Ovary (tissue), 9 donors: Measurements from ENCODE around the gene HAUS8. TPM values are rescaled to one million over a fixed set of nuclear protein-coding genes. Genes with fewer than 3 reads are reported as not detected.

Experiments
- DNase-seq, 5 donors: peaks; one replicate each; pipeline ENCODE4 v3.0.0-alpha.2; 2019 to 2020
- H3K27ac ChIP-seq, 2 donors: fragments of 200-600 bp; one replicate each; pipeline versions ENCODE4 v1.5.1 to v1.8.0; 2019 to 2022
- H3K27me3 ChIP-seq: fragments of 200-600 bp; one replicate; pipeline ENCODE4 v1.8.0; 2022
- H3K36me3 ChIP-seq: fragments of 200-600 bp; sonication (generic); one replicate; pipeline ENCODE4 v1.5.1; 2019
- H3K4me1 ChIP-seq: one replicate; pipeline ENCODE4 v1.8.1; 2013; ENCODE audit warnings: mild to moderate bottlenecking, moderate library complexity; ENCODE audit not compliant: insufficient read depth
- H3K4me3 ChIP-seq: fragments of 200-600 bp; sonication (generic); one replicate; pipeline ENCODE4 v1.5.1; 2017
- H3K9me3 ChIP-seq, 2 donors: fragments of 200-600 bp in 1 of 2; sonication (generic) in 1 of 2; one replicate each; pipeline versions ENCODE4 v1.5.1 to v1.8.1; 2013 to 2019; ENCODE audit warnings: mild to moderate bottlenecking in 1 of 2, moderate library complexity in 1 of 2
- CTCF ChIP-seq, 3 donors: fragments of 450-650 bp in 2 of 3; fragments of 200-600 bp in 1 of 3; IDR thresholded peaks; one replicate each; pipeline versions ENCODE4 v1.5.1 to v1.8.0; 2016 to 2022; ENCODE audit warnings: antibody characterized with exemption in 3 of 3, mild to moderate bottlenecking in 1 of 3
- EP300 ChIP-seq: sonication (generic); formaldehyde crosslinking; IDR thresholded peaks from one replicate; pipeline ENCODE4 v1.6.1; 2017; ENCODE audit warnings: antibody characterized with exemption
- POLR2A ChIP-seq: fragments of 450-650 bp; IDR thresholded peaks from one replicate; pipeline ENCODE4 v1.6.1; 2017; ENCODE audit warnings: antibody characterized with exemption, mild to moderate bottlenecking, moderate library complexity
- WGBS, 3 donors: extraction: QIAGEN DNeasy Blood & Tissue Kit in 1 of 3; methylation state at CpG; one replicate each; pipeline versions ENCODE4 v1.1.5 to v1.1.7; 2013 to 2017; 5-methylcytosine and 5-hydroxymethylcytosine counted together
- intact Hi-C, 4 donors: fragments of 100-400 bp; cut with DNase I; formaldehyde crosslinking; loops; one replicate each; pipeline versions ENCODE4 v1.11.0 to v1.15.1; 2022 to 2023
- polyA plus RNA-seq, 2 donors: library from polyadenylated mRNA; stranded (reverse); fragments of 200-250 nt in 1 of 2; fragments of 350-450 nt in 1 of 2; fragmentation: Illumina TruSeq in 1 of 2; extraction: RNeasy Lipid Tissue Mini Kit (QIAGEN cat#74804) in 1 of 2; gene quantifications; one replicate each; pipeline ENCODE4 v1.2.3, GENCODE V29; 2013 to 2014
- total RNA-seq, 7 donors: library from RNA; depleted of rRNA in 2 of 7; stranded (reverse); fragments of >200 nt in 2 of 7; fragmentation: NEBNext Ultra II Directional in 3 of 7; extraction: Animal tissue kit (Norgen Biotek cat#: 25700) in 3 of 7; gene quantifications; one replicate each; pipeline versions ENCODE4 v1.1.0 to v1.2.4, GENCODE V29; 2016 to 2023
- donor health status: DM: no; HTN: no; CAD: no; lungs with moderate emphysema.
- donor health status: DM: no; HTN: no; CAD: no.
- donor health status: Bipolar disorder and iron deficiency.
- donor health status: DM: yes; HTN: yes; CAD: no.
- donor health status: DM: no; HTN: no; CAD: no.
- donor health status: DM: yes; HTN: yes; CAD: no.

HAUS8 gene
- total and polyA plus RNA-seq, 9 donors: 4.1 to 7.2 (median 5.5) TPM

GRCh38 chr19:17048885-17049453, 26.3 kb downstream of the HAUS8 start:
- H3K27ac ChIP-seq: no peak overlapping the region

GRCh38 chr19:17045907-17046502, 29.2 kb downstream of the HAUS8 start:
- no peak for DNase-seq
- Histone ChIP-seq H3K27me3 (no peaks in the 10 kb centered on the region), H3K4me3 (no peak overlapping the region), H3K4me1 (peaks cover 7% of the 10 kb centered on the region), H3K27ac (no peak overlapping the region), H3K36me3 (no peaks in the 10 kb centered on the region), H3K9me3 (no peaks in the 10 kb centered on the region)
- intact Hi-C loops: no loop called here
- no peak for TF ChIP-seq EP300
- no peak for TF ChIP-seq CTCF (IDR thresholded peaks at IDR 0.05)
- no peak for TF ChIP-seq POLR2A
- 67 to 87% (median 73%) methylated on average over 5 of the region's 5 CpGs for WGBS, 3 donors

More at GRCh38 chr19:17048885-17049453, 26.3 kb downstream of the HAUS8 start:
- no peak for DNase-seq
- H3K9me3 ChIP-seq: no peaks in the 10 kb centered on the region
- intact Hi-C loops: no loop called here
- WGBS, 3 donors: 84 to 90% (median 86%) methylated on average over 16 of the region's 16 CpGs
- no peaks in the 10 kb centered on the region for H3K27me3 ChIP-seq
- no peak overlapping the region for H3K4me3 ChIP-seq
- no peaks in the 10 kb centered on the region for H3K4me1 ChIP-seq
- no peak for TF ChIP-seq CTCF (IDR thresholded peaks at IDR 0.05)
- no peak for TF ChIP-seq EP300
- no peak for TF ChIP-seq POLR2A
- no peaks in the 10 kb centered on the region for H3K36me3 ChIP-seq

GRCh38 chr19:17043744-17044143, 31.5 kb downstream of the HAUS8 start:
- H3K4me3 ChIP-seq: no peak overlapping the region
- H3K4me1 ChIP-seq: peaks cover 7% of the 10 kb centered on the region
- DNase-seq: no peak
- 61 to 67% (median 62%) methylated on average over 7 of the region's 7 CpGs for WGBS, 3 donors
- intact Hi-C loops: no loop called here
- no peaks in the 10 kb centered on the region for H3K27me3 ChIP-seq
- H3K27ac ChIP-seq: no peak overlapping the region
- no peak for TF ChIP-seq POLR2A
- no peak for TF ChIP-seq CTCF (IDR thresholded peaks at IDR 0.05)
- TF ChIP-seq EP300: no peak
- H3K9me3 ChIP-seq: no peaks in the 10 kb centered on the region
- no peaks in the 10 kb centered on the region for H3K36me3 ChIP-seq

- H3K27ac ChIP-seq: no peak overlapping the region
- peaks cover 7% of the 10 kb centered on the region for H3K4me1 ChIP-seq
- TF ChIP-seq POLR2A (no peak), EP300 (no peak), CTCF (IDR thresholded peaks at IDR 0.05) (no peak)
- H3K9me3 ChIP-seq: no peaks in the 10 kb centered on the region
- peak in 2 of 5 donors; percentile 33 to 52 for DNase-seq
- intact Hi-C loops: no loop called here
- 2 to 8% (median 3%) methylated on average over 11 of the region's 11 CpGs for WGBS, 3 donors
- no peak overlapping the region for H3K4me3 ChIP-seq
- no peaks in the 10 kb centered on the region for H3K27me3 ChIP-seq
- no peaks in the 10 kb centered on the region for H3K36me3 ChIP-seq
Observed at GRCh38 chr19:17041976-17042375, 33.3 kb downstream of the HAUS8 start.
